ENCODE data around the gene DUS3L.

The DUS3L gene

DNA sequence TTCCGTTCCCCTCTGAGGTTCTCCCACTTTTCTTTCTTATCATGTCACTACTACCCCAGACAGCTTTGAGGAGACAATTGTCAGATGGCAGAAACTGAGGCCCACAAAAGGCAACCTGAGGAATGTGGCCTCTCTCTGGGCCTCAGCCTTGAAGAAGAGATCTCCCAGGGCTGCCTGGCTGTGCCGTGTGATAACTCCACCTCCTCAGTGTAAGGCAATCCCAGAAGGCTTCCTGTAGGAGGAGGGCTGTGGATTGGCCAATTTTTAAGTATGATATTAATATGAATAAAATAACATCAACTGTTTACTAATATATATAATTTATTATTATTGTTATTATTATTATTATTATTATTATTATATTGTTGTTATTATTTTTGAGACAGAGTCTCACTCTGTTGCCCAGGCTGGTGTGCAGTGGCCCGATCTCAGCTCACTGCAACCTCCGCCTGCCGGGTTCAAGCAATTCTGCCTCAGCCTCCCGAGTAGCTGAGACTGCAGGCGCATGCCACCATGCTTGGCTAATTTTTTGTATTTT, 4.5 kb upstream of the DUS3L start:
- Histone ChIP-seq H3K27me3 (ENCODE audit: control insufficient read depth in 1 of 2, insufficient read depth in 2 of 2, low read length in 2 of 2) (peaks cover 0 to 2% of the 10 kb centered on the region in 2 donors), H3K9ac (ENCODE audit: low read length in 2 of 2) (no peak overlapping the region), H3K9me3 (ENCODE audit: control insufficient read depth in 2 of 2, low read length in 2 of 2) (no peaks in the 10 kb centered on the region), H3K4me3 (ENCODE audit: low read length in 2 of 2) (no peak overlapping the region), H3K27ac (ENCODE audit: low read length) (no peak overlapping the region), H3K4me1 (ENCODE audit: control insufficient read depth, insufficient read depth, low read length) (peaks cover 3% of the 10 kb centered on the region), H3K36me3 (ENCODE audit: control insufficient read depth in 2 of 2, insufficient read depth in 2 of 2, low read length in 2 of 2) (no peaks in the 10 kb centered on the region)

GRCh38 chr19:5793188-5793587, 2.2 kb upstream of the DUS3L start:
- Histone ChIP-seq H3K27me3 (ENCODE audit: control insufficient read depth in 1 of 2, insufficient read depth in 2 of 2, low read length in 2 of 2) (no peaks in the 10 kb centered on the region), H3K4me3 (ENCODE audit: low read length in 2 of 2) (no peak overlapping the region), H3K9ac (ENCODE audit: low read length in 2 of 2) (no peak overlapping the region), H3K4me1 (ENCODE audit: control insufficient read depth, insufficient read depth, low read length) (peaks cover 6% of the 10 kb centered on the region), H3K9me3 (ENCODE audit: control insufficient read depth in 2 of 2, low read length in 2 of 2) (no peaks in the 10 kb centered on the region), H3K36me3 (ENCODE audit: control insufficient read depth in 2 of 2, insufficient read depth in 2 of 2, low read length in 2 of 2) (peaks cover 9 to 12% of the 10 kb centered on the region in 2 donors), H3K27ac (ENCODE audit: low read length) (no peak overlapping the region)

DNA sequence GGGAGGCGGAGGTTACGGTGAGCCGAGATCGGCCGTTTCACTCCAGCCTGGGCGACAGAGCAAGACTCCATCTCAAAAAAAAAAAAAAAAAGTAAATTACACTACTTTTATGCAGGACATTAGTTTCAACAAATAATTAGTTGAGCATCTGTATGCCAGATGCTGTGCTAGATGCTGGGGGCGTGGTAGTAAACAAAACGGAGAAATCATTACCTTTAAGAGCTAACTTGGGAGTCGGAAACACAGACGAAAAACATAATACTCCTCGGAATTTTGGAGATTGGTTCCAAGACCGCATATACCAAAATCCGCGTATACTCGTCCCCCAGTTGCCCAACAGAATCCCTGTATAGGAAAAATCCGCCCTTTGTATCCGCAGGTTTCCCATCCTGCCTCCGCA, 1.3 kb upstream of the DUS3L start:
- H3K9ac ChIP-seq (ENCODE audit: low read length in 2 of 2) = no peak overlapping the region
- H3K27me3 ChIP-seq (ENCODE audit: control insufficient read depth in 1 of 2, insufficient read depth in 2 of 2, low read length in 2 of 2) = no peaks in the 10 kb centered on the region
- H3K9me3 ChIP-seq (ENCODE audit: control insufficient read depth in 2 of 2, low read length in 2 of 2) = no peaks in the 10 kb centered on the region
- no peak overlapping the region for H3K27ac ChIP-seq (ENCODE audit: low read length)
- H3K36me3 ChIP-seq (ENCODE audit: control insufficient read depth in 2 of 2, insufficient read depth in 2 of 2, low read length in 2 of 2) = peaks cover 19 to 21% of the 10 kb centered on the region in 2 donors
- no peak overlapping the region for H3K4me3 ChIP-seq (ENCODE audit: low read length in 2 of 2)
- H3K4me1 ChIP-seq (ENCODE audit: control insufficient read depth, insufficient read depth, low read length) = peaks cover 6% of the 10 kb centered on the region

DNA sequence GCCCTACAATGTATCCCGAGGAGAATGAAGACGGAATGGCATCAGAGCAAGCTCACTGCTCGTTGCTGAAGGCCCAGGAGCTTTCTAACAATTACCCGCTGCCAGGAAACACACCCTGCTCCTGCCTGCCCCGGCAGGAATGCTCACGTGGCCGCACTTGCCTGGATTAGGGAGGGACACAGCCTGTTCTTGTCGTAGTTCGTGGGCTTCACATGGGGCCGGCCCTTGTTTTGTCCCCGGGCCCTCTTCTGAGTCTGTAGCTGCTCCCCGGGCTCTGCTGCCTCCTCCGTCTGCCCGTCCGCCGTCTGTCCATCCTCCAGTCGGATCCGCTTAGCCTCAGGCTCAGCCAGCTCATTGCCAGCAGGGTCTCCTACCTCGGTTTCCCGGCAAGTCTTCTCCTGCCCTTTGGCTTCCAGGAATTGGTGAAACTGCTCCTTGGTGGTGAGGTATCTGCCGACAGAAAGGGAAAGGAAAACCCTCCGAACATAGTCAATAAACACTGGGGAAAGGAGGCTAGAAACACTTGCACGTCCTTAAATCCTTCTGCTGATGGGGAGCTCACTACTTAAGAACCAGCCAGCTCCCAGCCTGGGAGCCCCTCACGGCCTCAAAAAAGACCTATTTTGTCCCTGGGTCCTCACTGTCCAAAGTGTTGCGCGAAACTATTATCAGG, 941 bp downstream of the DUS3L start:
- H3K9me3 ChIP-seq (ENCODE audit: control insufficient read depth in 2 of 2, low read length in 2 of 2) = no peaks in the 10 kb centered on the region
- peaks cover 6% of the 10 kb centered on the region for H3K4me1 ChIP-seq (ENCODE audit: control insufficient read depth, insufficient read depth, low read length)
- H3K27me3 ChIP-seq (ENCODE audit: control insufficient read depth in 1 of 2, insufficient read depth in 2 of 2, low read length in 2 of 2) = no peaks in the 10 kb centered on the region
- H3K9ac ChIP-seq (ENCODE audit: low read length in 2 of 2) = peak overlapping the region; percentile 58 to 93
- H3K27ac ChIP-seq (ENCODE audit: low read length) = peak overlapping the region; percentile 95
- H3K4me3 ChIP-seq (ENCODE audit: low read length in 2 of 2) = peak overlapping the region; percentile 89 to 99
- H3K36me3 ChIP-seq (ENCODE audit: control insufficient read depth in 2 of 2, insufficient read depth in 2 of 2, low read length in 2 of 2) = peaks cover 35% of the 10 kb centered on the region in 2 donors

DNA sequence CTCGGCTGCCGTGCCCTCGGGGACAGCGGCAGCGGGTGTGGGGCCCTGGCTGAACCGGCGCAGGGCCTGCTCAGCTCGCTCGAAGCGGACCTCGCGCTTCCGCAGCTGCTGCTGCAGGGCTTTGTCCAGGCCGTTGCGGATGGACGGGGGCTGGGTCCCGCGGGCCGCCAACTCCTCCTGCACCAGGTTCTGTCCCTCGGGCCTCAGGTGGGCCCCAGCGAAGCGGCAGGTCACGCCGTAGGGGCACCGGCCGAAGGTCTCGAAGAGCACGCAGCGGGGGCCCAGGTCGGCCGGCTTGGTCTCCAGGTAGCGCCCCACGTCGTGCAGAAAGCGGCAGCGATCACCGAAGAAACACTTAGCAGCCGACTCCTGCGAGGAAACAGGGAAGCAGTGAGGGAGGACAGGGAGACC, 1.6 kb downstream of the DUS3L start:
- Histone ChIP-seq H3K27ac (ENCODE audit: low read length) (no peak overlapping the region), H3K4me1 (ENCODE audit: control insufficient read depth, insufficient read depth, low read length) (peaks cover 6% of the 10 kb centered on the region), H3K4me3 (ENCODE audit: low read length in 2 of 2) (no peak overlapping the region), H3K9me3 (ENCODE audit: control insufficient read depth in 2 of 2, low read length in 2 of 2) (no peaks in the 10 kb centered on the region), H3K36me3 (ENCODE audit: control insufficient read depth in 2 of 2, insufficient read depth in 2 of 2, low read length in 2 of 2) (peaks cover 35 to 39% of the 10 kb centered on the region in 2 donors), H3K9ac (ENCODE audit: low read length in 2 of 2) (no peak overlapping the region), H3K27me3 (ENCODE audit: control insufficient read depth in 1 of 2, insufficient read depth in 2 of 2, low read length in 2 of 2) (no peaks in the 10 kb centered on the region)

DNA sequence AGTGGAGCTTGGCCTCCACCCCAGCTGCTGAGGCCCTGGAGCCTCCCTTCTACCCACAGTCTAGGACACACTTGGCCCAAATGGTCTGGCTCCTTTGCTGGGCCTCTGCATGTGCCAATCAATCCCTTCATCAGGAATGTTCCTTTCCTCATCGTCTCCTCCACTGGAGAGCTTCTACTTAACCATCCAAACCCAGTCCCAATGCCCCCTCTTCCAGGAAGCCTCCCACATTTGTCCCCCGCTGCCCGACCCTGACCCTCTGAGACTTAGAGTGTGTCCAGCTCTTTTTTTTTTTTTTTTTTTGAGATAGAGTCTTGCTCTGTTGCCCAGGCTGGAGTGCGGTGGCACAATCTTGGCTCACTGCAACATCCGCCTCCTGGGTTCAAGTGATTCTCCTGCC, 2.5 kb downstream of the DUS3L start:
- peaks cover 6% of the 10 kb centered on the region for H3K4me1 ChIP-seq (ENCODE audit: control insufficient read depth, insufficient read depth, low read length)
- H3K4me3 ChIP-seq (ENCODE audit: low read length in 2 of 2) = no peak overlapping the region
- H3K27me3 ChIP-seq (ENCODE audit: control insufficient read depth in 1 of 2, insufficient read depth in 2 of 2, low read length in 2 of 2) = no peaks in the 10 kb centered on the region
- no peak overlapping the region for H3K27ac ChIP-seq (ENCODE audit: low read length)
- no peak overlapping the region for H3K9ac ChIP-seq (ENCODE audit: low read length in 2 of 2)
- H3K36me3 ChIP-seq (ENCODE audit: control insufficient read depth in 2 of 2, insufficient read depth in 2 of 2, low read length in 2 of 2) = peaks cover 35 to 41% of the 10 kb centered on the region in 2 donors
- H3K9me3 ChIP-seq (ENCODE audit: control insufficient read depth in 2 of 2, low read length in 2 of 2) = no peaks in the 10 kb centered on the region

DNA sequence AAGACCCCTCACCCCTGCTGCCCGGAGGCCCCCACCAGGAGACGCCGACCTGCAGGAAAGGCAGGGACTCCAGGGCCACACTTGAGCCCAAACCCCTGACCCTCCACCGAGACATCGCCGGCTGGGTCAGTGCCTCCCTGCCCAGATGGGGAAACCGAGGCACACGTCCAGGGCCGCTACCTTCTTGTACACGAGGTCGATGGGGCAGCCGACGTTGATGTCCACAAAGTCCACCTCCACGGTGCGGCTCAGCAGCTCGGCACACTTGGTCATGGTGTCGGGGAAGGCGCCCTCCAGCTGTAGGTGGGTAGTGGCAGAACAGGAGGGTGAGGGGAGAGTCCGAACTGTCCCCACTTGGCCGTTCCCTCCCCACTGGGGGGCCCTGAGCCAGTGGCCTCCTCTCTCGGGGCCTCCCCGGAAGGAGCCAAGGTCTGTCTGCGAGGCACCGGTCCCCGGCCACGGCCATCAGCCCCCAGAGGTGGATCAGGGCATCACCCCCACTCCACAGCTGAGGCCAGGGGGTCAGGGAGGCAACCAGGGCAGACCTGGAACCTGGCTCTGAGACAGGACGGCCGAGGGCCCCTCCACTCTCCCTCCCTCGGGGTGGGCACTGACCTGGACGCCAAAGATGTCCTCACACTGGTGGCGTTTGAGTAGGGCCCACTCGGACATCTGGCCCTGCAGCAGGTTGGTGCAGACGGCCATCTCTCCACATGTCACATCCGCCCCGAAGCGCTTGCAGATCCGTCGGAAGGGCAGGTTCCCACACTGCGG, 3.4 kb downstream of the DUS3L start:
- H3K27ac ChIP-seq (ENCODE audit: low read length) = no peak overlapping the region
- H3K27me3 ChIP-seq (ENCODE audit: control insufficient read depth in 1 of 2, insufficient read depth in 2 of 2, low read length in 2 of 2) = no peaks in the 10 kb centered on the region
- H3K9me3 ChIP-seq (ENCODE audit: control insufficient read depth in 2 of 2, low read length in 2 of 2) = no peaks in the 10 kb centered on the region
- no peak overlapping the region for H3K9ac ChIP-seq (ENCODE audit: low read length in 2 of 2)
- H3K4me1 ChIP-seq (ENCODE audit: control insufficient read depth, insufficient read depth, low read length) = peaks cover 6% of the 10 kb centered on the region
- no peak overlapping the region for H3K4me3 ChIP-seq (ENCODE audit: low read length in 2 of 2)
- peaks cover 35 to 41% of the 10 kb centered on the region in 2 donors for H3K36me3 ChIP-seq (ENCODE audit: control insufficient read depth in 2 of 2, insufficient read depth in 2 of 2, low read length in 2 of 2)

DNA sequence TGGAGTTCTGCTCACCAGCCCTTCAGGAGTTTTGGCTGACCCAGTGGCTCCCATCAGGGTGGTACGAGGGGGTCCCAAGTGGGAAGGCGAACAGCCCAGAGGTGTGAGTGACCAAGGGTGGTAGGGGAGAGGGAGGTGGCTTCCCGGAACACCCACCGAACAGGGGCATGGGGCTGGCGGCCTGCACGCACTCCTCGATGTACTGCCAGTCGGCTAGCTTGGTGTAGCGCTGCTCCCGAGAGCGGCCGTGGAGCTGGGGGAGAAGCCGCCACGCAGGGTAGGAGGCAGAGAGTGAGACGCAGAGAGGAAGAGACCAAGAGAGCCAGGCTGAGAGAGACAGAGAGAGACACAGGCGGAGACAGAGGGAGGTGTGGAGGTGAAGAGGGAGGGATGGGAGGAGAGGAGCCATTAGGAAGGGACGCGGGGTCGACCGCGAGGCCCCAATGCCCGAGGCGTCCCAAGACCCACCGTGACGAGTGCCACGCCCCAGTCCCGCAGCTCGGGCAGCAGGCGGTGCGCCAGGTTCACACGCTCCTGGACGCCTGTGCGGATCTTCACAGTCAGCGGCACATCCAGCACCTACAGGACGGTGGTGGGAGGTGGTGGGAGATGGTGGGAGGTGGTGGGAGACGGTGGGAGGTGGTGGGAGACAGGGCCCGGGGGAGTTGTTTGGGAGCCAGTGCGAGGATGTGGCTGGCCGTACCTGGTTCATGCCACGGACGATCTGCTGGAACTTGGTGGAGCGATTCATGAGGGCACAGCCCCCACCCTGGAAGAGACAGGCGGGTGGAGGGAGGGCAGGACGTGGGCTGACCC, 4.2 kb downstream of the DUS3L start:
- no peak overlapping the region for H3K27ac ChIP-seq (ENCODE audit: low read length)
- H3K4me3 ChIP-seq (ENCODE audit: low read length in 2 of 2) = no peak overlapping the region
- H3K4me1 ChIP-seq (ENCODE audit: control insufficient read depth, insufficient read depth, low read length) = peaks cover 6% of the 10 kb centered on the region
- H3K36me3 ChIP-seq (ENCODE audit: control insufficient read depth in 2 of 2, insufficient read depth in 2 of 2, low read length in 2 of 2) = peaks cover 35 to 41% of the 10 kb centered on the region in 2 donors
- H3K27me3 ChIP-seq (ENCODE audit: control insufficient read depth in 1 of 2, insufficient read depth in 2 of 2, low read length in 2 of 2) = no peaks in the 10 kb centered on the region
- no peak overlapping the region for H3K9ac ChIP-seq (ENCODE audit: low read length in 2 of 2)
- H3K9me3 ChIP-seq (ENCODE audit: control insufficient read depth in 2 of 2, low read length in 2 of 2) = no peaks in the 10 kb centered on the region

DNA sequence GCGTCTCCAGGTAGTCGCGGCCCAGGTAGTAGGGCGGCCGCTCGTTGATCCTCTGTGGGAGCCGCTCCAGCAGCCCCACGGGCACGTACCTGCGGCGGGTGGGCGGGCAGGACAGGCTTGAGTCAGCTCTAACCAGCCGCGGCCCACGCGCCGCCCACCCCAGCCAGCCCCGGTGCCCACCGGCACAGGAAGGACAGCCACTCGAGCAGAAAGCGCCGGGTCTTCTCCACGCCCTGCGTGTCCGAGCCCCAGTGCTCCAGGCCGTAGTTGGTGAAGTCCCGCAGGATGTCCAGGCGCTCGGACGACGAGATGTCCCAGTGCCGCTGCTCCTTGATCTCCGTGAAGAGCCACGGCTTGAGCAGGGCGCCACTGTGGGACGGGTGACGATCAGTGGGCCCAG, 5.5 kb downstream of the DUS3L start:
- Histone ChIP-seq H3K9ac (ENCODE audit: low read length in 2 of 2) (no peak overlapping the region), H3K27me3 (ENCODE audit: control insufficient read depth in 1 of 2, insufficient read depth in 2 of 2, low read length in 2 of 2) (no peaks in the 10 kb centered on the region), H3K4me1 (ENCODE audit: control insufficient read depth, insufficient read depth, low read length) (peaks cover 5% of the 10 kb centered on the region), H3K9me3 (ENCODE audit: control insufficient read depth in 2 of 2, low read length in 2 of 2) (no peaks in the 10 kb centered on the region), H3K4me3 (ENCODE audit: low read length in 2 of 2) (no peak overlapping the region), H3K36me3 (ENCODE audit: control insufficient read depth in 2 of 2, insufficient read depth in 2 of 2, low read length in 2 of 2) (peaks cover 35 to 41% of the 10 kb centered on the region in 2 donors), H3K27ac (ENCODE audit: low read length) (no peak overlapping the region)

DNA sequence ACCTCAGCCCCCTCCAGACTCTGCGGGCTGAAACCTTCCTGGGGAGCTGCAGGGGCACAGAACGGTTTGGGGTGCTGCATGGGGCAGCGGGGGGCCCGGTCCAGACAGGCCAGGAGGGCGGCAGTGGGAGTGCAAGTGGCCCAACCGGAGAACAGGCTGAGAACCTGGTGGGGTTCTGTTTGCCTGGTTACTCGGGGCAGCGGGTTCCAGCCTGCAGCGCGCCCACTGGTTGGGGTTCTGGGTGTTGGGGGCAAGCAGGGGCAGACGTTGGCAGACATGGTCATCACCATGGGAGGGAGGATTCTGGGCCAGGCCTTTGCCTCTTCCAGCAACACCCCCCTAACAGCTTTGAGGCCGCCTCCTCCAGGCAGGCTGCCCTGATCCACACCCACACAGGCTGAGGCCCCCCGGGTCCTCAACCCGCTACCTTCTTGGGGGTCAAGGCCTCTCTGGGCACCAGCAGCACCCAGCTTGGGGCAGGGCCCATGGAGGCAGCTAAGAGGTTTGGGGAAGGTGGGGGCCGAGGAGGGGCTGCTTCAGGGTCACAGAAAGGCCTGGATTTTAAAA, 6.3 kb downstream of the DUS3L start, which contains the start of gene PRR22:
TSS of gene PRR22 (minus strand) at position 166 of the 567 bp plus-strand sequence. CDS start at position 80, 86 bp downstream.
- Histone ChIP-seq H3K4me3 (ENCODE audit: low read length in 2 of 2) (no peak within 1 kb of the TSS), H3K27ac (ENCODE audit: low read length) (no peak within 1 kb of the TSS), H3K9me3 (ENCODE audit: control insufficient read depth in 2 of 2, low read length in 2 of 2) (no peaks in the 10 kb centered on the region), H3K4me1 (ENCODE audit: control insufficient read depth, insufficient read depth, low read length) (no peaks in the 10 kb centered on the region), H3K9ac (ENCODE audit: low read length in 2 of 2) (no peak within 1 kb of the TSS), H3K36me3 (ENCODE audit: control insufficient read depth in 2 of 2, insufficient read depth in 2 of 2, low read length in 2 of 2) (peaks cover 35 to 37% of the 10 kb centered on the region in 2 donors), H3K27me3 (ENCODE audit: control insufficient read depth in 1 of 2, insufficient read depth in 2 of 2, low read length in 2 of 2) (no peaks in the 10 kb centered on the region)

Measured in stomach smooth muscle (tissue), 2 donors.